Activated CD8-positive, alpha-beta memory T cell treated with anti-CD3 and anti-CD28 coated beads, Interleukin-2, amount 50 U/mL, for 24 hours (primary cell): Measurements from ENCODE around the gene GRHL1.
"Not testable (repeated sequence)": the region's sequence is repeated elsewhere in the genome, so short reads cannot be mapped to it uniquely, and the experiment has no call there.

Source experiments
- DNase-seq: peaks from one replicate; pipeline ENCODE4 v3.0.0-alpha.2; 2020; ENCODE audit errors: extremely low read depth

Gene GRHL1

DNA sequence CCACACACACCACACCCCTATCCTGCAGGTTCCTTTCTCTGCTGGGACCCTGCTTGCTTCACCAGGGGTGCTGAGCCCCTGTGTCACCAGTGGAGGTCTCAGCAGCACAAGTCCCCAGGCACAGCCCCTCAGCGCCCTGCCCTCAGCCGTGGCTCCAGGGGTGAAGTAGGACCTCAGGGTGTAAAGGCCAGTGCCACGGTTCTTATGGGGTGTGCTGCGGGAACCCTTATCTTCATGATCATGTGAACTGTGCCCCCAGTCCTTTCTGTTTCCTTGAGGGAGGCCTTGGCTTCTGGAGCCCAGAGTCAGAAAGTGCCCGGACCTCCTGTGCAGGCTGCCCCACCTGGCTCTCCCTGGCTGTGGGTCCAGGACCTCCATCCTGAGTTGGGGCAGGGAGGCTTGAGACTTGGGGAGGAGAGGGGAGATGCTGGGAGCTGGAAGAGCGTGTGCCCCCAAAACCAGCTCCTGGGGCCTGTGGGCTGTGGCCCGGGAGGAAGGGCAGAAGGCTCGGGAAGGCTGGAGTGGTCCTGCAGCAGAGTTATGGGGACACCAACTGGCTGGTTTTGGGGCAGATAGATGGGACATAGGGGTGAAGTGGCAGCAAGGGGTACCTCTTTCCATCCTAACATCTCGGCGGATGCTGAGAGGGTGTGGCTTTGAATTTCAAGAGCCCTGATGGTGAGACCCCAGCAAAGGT, 71.6 kb downstream of the GRHL1 start:
- no peak for DNase-seq

DNA sequence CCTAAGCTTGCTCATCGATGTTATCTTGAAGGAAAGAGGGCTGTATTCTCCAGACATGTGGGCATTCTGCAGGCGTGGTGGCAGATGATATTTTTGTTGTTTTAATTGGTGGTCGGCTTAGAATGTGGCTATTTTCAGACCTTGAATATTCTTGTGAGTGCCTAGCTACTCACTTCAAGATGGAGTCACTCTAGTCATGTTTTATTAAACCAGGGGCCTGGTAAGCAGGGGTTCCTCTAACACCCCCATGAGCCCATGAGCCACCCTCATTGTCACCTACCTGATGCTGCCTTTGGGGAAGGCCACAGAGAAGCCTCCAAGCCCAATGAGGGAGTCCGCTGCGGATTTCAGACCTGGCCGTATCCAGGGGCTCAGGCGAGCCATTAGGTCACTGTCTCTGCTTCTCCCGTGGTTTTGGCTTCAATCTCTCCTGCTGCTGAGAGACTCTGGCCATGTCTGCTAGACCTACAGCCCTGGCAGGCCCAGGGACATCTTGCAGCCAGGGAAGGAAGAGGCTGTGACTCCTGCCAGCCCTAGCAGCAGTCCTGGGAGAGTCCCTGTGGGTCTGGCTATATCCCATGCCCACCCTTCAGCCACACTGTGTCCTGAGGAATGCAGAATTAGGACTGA, 75.6 kb downstream of the GRHL1 start:
- no peak for DNase-seq

GRCh38 chr2:10027660-10028330, 76.3 kb downstream of the GRHL1 start:
- DNase-seq: no peak

GRCh38 chr2:10028407-10028987, 77.0 kb downstream of the GRHL1 start:
- DNase-seq: no peak

GRCh38 chr2:10028988-10029874, 77.7 kb downstream of the GRHL1 start:
- no peak for DNase-seq

DNA sequence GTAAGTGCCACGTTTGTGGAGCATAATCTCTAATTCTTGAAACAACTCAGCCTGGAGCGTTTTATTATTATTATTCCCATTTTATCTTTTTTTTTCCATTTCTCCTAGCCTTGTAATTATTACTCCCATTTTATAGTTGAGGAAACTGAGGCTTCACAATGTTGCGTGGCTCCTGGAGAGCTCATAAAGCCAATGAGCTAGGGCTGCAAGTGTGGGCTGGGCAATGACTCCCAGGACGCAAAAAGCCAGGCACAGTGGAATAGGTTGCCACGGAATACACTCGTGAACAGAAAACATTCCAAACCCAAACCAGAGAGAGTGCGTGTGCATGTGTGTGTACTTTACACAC, 78.4 kb downstream of the GRHL1 start:
- DNase-seq: no peak

GRCh38 chr2:10030311-10030736, 78.8 kb downstream of the GRHL1 start:
- DNase-seq: no peak

- DNase-seq: not testable (repeated sequence)
Observed at GRCh38 chr2:10030798-10031197, 79.3 kb downstream of the GRHL1 start.

GRCh38 chr2:10031886-10032745, 80.6 kb downstream of the GRHL1 start:
- DNase-seq: no peak

DNA sequence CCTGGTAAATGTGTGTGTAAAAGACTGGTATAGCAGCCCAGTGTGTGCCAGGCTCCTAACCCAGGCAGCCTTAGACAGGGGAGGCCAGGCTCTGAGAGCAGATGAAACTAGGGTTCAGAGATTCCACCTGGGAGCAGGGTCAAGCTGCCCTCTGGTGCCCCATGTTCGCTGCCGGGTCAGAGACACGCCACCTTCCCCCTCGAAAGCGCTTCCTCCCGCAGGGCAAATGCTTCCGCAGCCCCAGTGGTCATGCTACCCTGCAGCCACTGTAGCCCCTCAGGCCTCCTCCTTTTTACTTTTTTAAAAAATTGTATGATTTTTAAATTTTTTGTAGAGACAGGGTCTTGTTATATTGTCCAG, 81.2 kb downstream of the GRHL1 start:
- no peak for DNase-seq

- DNase-seq: no peak
Observed at GRCh38 chr2:10033251-10034006, 81.9 kb downstream of the GRHL1 start.

GRCh38 chr2:10034333-10035052, 83.0 kb downstream of the GRHL1 start:
- DNase-seq: no peak

GRCh38 chr2:10035053-10035422, 83.5 kb downstream of the GRHL1 start:
- no peak for DNase-seq

DNA sequence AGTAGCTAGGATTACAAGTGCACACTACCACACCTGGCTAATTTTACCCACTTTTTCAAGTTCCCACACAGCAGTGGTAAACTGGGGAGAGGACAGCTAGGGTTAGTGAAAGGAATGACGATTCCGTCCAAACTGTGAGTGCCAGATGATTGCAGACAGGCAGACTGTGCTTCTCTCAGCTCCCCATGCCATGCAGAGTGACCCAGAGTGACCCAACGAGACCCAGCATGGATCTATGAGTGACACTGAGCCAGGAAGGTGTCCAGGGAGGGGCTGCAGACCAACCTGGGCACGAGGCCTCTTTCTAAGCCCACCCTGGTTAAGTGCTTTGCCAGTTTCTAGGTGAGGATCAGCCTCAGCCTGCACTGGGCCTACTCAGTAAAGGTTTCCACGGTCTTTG, 84.1 kb downstream of the GRHL1 start:
- no peak for DNase-seq

DNA sequence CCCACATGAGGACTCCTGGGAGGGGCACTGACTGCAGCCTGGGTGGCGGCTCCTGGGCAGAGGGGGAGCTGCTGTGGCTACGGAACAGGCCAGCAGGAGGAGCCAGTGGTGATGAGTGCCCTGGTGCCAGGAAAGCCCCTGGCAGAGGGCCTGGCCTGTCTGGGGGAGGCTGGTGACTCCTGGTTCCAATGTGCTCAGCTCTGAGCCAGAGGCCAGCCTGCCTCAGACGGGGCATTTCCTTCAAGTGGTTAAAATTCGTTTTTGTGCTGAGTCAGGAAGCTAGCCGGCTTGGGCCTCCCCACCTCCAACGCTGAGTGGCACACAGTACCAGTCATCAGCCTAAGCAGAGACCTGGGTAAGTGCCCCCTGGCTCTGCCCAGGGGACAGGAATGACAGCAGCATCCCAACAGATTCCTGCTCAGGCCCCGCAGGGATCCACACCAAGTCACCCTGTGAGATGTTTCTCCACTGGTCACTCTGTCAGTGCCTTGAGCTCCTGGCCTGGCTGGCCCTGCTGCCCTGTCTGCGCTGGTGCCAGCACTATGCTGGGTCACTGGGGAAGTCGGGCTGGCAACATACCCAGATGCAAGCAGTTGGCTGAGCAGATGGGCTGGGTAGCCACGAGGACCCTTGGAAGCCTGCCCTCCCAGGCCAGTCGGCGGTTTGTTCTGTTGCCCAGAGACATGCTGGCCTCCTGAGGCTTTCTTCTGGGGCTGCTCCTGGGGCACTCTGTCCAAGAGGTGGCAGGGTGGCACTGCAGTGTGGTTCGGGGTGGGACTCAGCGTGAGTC, 84.8 kb downstream of the GRHL1 start:
- DNase-seq: no peak

- no peak for DNase-seq
Observed at GRCh38 chr2:10038123-10038522, 86.6 kb downstream of the GRHL1 start.

- no peak for DNase-seq
Observed at GRCh38 chr2:10038716-10039115, 87.2 kb downstream of the GRHL1 start.

DNA sequence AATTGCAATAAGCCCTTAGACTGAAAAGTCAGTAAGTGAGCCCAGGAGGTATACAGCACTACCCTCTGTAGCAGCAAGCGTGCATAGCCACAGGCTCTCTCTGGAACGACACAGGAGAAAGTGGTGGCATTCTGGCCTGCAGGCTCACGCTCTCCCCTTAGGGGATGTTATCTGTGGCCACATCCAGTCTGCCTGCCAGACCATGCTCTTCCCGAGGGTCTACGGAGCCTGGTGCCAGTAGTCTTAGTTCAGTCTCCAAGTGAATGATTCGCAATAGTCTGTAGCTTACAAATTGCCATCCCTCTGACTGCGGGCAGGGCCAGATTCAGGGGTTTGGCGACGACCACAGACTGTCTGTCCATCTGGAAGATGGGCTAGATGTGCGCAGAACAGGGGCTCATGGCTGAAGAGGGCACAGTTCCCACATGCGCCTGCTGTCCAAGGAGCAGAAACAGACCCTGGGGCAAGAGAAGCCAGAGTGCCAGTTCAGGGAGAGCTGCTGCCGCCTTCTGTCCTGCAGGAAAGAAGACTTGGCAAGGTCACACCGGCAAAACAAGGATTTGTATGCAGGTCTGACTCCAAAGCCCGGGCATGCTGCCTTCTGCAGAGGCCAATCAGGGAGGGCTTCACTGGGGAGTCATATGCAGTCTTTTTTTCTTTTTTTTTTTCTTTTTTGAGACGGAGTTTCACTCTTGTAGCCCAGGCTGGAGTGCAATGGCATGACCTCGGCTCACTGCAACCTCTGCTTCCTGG, 88.3 kb downstream of the GRHL1 start:
- no peak for DNase-seq
